Measurements from ENCODE around the gene STK4. TPM values are rescaled to one million over a fixed set of nuclear protein-coding genes. Genes with fewer than 3 reads are reported as not detected.

STK4 gene
- total RNA-seq, 1 experiment from 2014 or later, result 41.2 TPM

GRCh38 chr20:45101333-45101850, 135.1 kb downstream of the STK4 start (continued):
- TF ChIP-seq KAT7 (CRISPR knock-in tag; IDR thresholded peaks at IDR 0.05; ENCODE audit: borderline replicate concordance) (no peak), ZSCAN18 (CRISPR knock-in tag; IDR thresholded peaks at IDR 0.05) (no peak), E2F1 (CRISPR knock-in tag; IDR thresholded peaks at IDR 0.05) (no peak)

GRCh38 chr20:45103072-45103471, 136.8 kb downstream of the STK4 start:
- no peak overlapping the region for H3K27ac Mint-ChIP-seq
- POLR2A ChIA-PET, result no interaction called here
- peaks cover 43% of the 10 kb centered on the region for H3K27me3 Mint-ChIP-seq (ENCODE audit: low read depth)
- CTCF ChIA-PET, result interaction anchor here (1.5 to 2.6 kb wide), 3 partner anchors 9 to 188 kb away, joined by 3 to 12 read pairs (median 7); no protein-coding TSS in a partner anchor
- H3K4me1 Mint-ChIP-seq, result peaks cover 12% of the 10 kb centered on the region
- TF ChIP-seq TEAD4 (CRISPR knock-in tag; IDR thresholded peaks at IDR 0.05), result no peak
- TF ChIP-seq FOXP4 (CRISPR knock-in tag; IDR thresholded peaks at IDR 0.05), result no peak
- no peak for TF ChIP-seq ZNF512 (CRISPR knock-in tag; IDR thresholded peaks at IDR 0.05; ENCODE audit: borderline replicate concordance)
- TF ChIP-seq SMAD4 (CRISPR knock-in tag; IDR thresholded peaks at IDR 0.05), result no peak
- no peak for TF ChIP-seq GABPB1 (CRISPR knock-in tag; IDR thresholded peaks at IDR 0.05)
- no peak for TF ChIP-seq ZNF232 (CRISPR knock-in tag; IDR thresholded peaks at IDR 0.05)
- no peak for TF ChIP-seq TP53 (CRISPR knock-in tag; IDR thresholded peaks at IDR 0.05)
- TF ChIP-seq ZNF317 (CRISPR knock-in tag; IDR thresholded peaks at IDR 0.05; ENCODE audit: borderline replicate concordance, low read depth), result no peak
- TF ChIP-seq USF1 (CRISPR knock-in tag; IDR thresholded peaks at IDR 0.05), result no peak
- TF ChIP-seq ZNF416 (CRISPR knock-in tag; IDR thresholded peaks at IDR 0.05), result no peak
- TF ChIP-seq RORB (CRISPR knock-in tag; IDR thresholded peaks at IDR 0.05), result no peak
- no peak for TF ChIP-seq ZNF425 (CRISPR knock-in tag; conservative IDR thresholded peaks at IDR 0.05)
- no peak for TF ChIP-seq HMGA2 (CRISPR knock-in tag; IDR thresholded peaks at IDR 0.05)
- no peak overlapping the region for H3K4me3 Mint-ChIP-seq
- H3K9me3 Mint-ChIP-seq, result 0 out of 2 replicates have a peak, but pooled peaks cover 4% of the 10 kb centered on the region
- ATAC-seq, result no peak
- no peak for DNase-seq (ENCODE audit: low spot score)
- no peaks in the 10 kb centered on the region for H3K36me3 Mint-ChIP-seq
